Measurements from ENCODE around the gene MRPL52.

MRPL52 gene

GRCh38 chr14:22837114-22837749 lies 7.5 kb downstream of the MRPL52 start:
- no peaks in the 10 kb centered on the region for H3K9me3 ChIP-seq
- H4K20me1 ChIP-seq, result peaks cover 33% of the 10 kb centered on the region
- H3K27ac ChIP-seq, result peak overlapping the region; percentile 55
- TF ChIP-seq Cebpa-rat (IDR thresholded peaks at IDR 0.05), result no peak
- H3K4me1 ChIP-seq, result peaks cover 36% of the 10 kb centered on the region
- H3K27me3 ChIP-seq, result peaks cover 57% of the 10 kb centered on the region
- H3K4me3 ChIP-seq, result peak overlapping the region; percentile 63
- H3K36me3 ChIP-seq, result peaks cover 37% of the 10 kb centered on the region
- peak overlapping the region; percentile 74 for H3K4me2 ChIP-seq
- peak overlapping the region; percentile 71 for H3K9ac ChIP-seq

- Histone ChIP-seq H4K20me1 (peaks cover 33% of the 10 kb centered on the region), H3K4me2 (peak overlapping the region; percentile 74), H3K4me3 (peak overlapping the region; percentile 63), H3K9ac (peak overlapping the region; percentile 71; the same call in 1 of the 2 replicates), H3K4me1 (peaks cover 36% of the 10 kb centered on the region), H3K36me3 (peaks cover 30% of the 10 kb centered on the region), H3K27me3 (peaks cover 57% of the 10 kb centered on the region), H3K27ac (peak overlapping the region; percentile 55; the same call in 1 of the 2 replicates), H3K9me3 (no peaks in the 10 kb centered on the region)
- TF ChIP-seq Cebpa-rat (IDR thresholded peaks at IDR 0.05), result no peak
Observed at GRCh38 chr14:22837750-22838538, 8.3 kb downstream of the MRPL52 start.

- peak overlapping the region; percentile 74 for H3K4me2 ChIP-seq
- no peak overlapping the region for H3K27ac ChIP-seq
- no peak overlapping the region for H3K9ac ChIP-seq
- peaks cover 33% of the 10 kb centered on the region for H4K20me1 ChIP-seq
- H3K4me1 ChIP-seq, result peaks cover 36% of the 10 kb centered on the region
- TF ChIP-seq Cebpa-rat (IDR thresholded peaks at IDR 0.05), result no peak
- H3K9me3 ChIP-seq, result no peaks in the 10 kb centered on the region
- H3K27me3 ChIP-seq, result peaks cover 57% of the 10 kb centered on the region
- H3K36me3 ChIP-seq, result peaks cover 23% of the 10 kb centered on the region
- H3K4me3 ChIP-seq, result peak overlapping the region; percentile 63; the same call in 1 of the 2 replicates
Observed at GRCh38 chr14:22838631-22839041, 8.9 kb downstream of the MRPL52 start.

- H3K27ac ChIP-seq, result no peak overlapping the region
- H3K9ac ChIP-seq, result no peak overlapping the region
- peaks cover 17% of the 10 kb centered on the region for H3K36me3 ChIP-seq
- H3K4me2 ChIP-seq, result peak overlapping the region; percentile 74
- H3K4me3 ChIP-seq, result no peak overlapping the region
- peaks cover 39% of the 10 kb centered on the region for H3K4me1 ChIP-seq
- TF ChIP-seq Cebpa-rat (IDR thresholded peaks at IDR 0.05), result no peak
- peaks cover 33% of the 10 kb centered on the region for H4K20me1 ChIP-seq
- peaks cover 55% of the 10 kb centered on the region for H3K27me3 ChIP-seq
- no peaks in the 10 kb centered on the region for H3K9me3 ChIP-seq
Observed at GRCh38 chr14:22839159-22839779, 9.6 kb downstream of the MRPL52 start.

GRCh38 chr14:22841311-22841710 lies 11.6 kb downstream of the MRPL52 start:
- no peak overlapping the region for H3K9ac ChIP-seq
- peaks cover 12% of the 10 kb centered on the region; the same call in 1 of the 2 replicates for H4K20me1 ChIP-seq
- H3K4me3 ChIP-seq, result no peak overlapping the region
- peaks cover 48% of the 10 kb centered on the region for H3K4me1 ChIP-seq
- H3K36me3 ChIP-seq, result no peaks in the 10 kb centered on the region
- no peak overlapping the region for H3K27ac ChIP-seq
- H3K9me3 ChIP-seq, result no peaks in the 10 kb centered on the region
- H3K27me3 ChIP-seq, result peaks cover 34% of the 10 kb centered on the region
- no peak for TF ChIP-seq Cebpa-rat (IDR thresholded peaks at IDR 0.05)
- H3K4me2 ChIP-seq, result no peak overlapping the region

GRCh38 chr14:22841769-22842168 lies 12.1 kb downstream of the MRPL52 start:
- Histone ChIP-seq H3K4me1 (peaks cover 48% of the 10 kb centered on the region), H3K27ac (no peak overlapping the region), H4K20me1 (peaks cover 8% of the 10 kb centered on the region; the same call in 1 of the 2 replicates), H3K4me2 (no peak overlapping the region), H3K9me3 (no peaks in the 10 kb centered on the region), H3K27me3 (peaks cover 30% of the 10 kb centered on the region), H3K9ac (no peak overlapping the region), H3K4me3 (no peak overlapping the region), H3K36me3 (no peaks in the 10 kb centered on the region)
- no peak for TF ChIP-seq Cebpa-rat (IDR thresholded peaks at IDR 0.05)

- Histone ChIP-seq H3K4me2 (no peak overlapping the region), H4K20me1 (peaks cover 2% of the 10 kb centered on the region; the same call in 1 of the 2 replicates), H3K27me3 (peaks cover 23% of the 10 kb centered on the region), H3K4me1 (peaks cover 44% of the 10 kb centered on the region), H3K4me3 (no peak overlapping the region), H3K27ac (no peak overlapping the region), H3K9ac (no peak overlapping the region), H3K36me3 (no peaks in the 10 kb centered on the region), H3K9me3 (no peaks in the 10 kb centered on the region)
- TF ChIP-seq Cebpa-rat (IDR thresholded peaks at IDR 0.05), result no peak
Observed at GRCh38 chr14:22842211-22843122, 12.8 kb downstream of the MRPL52 start.

- no peaks in the 10 kb centered on the region for H3K9me3 ChIP-seq
- peaks cover 14% of the 10 kb centered on the region for H3K27me3 ChIP-seq
- H4K20me1 ChIP-seq, result no peaks in the 10 kb centered on the region
- H3K36me3 ChIP-seq, result no peaks in the 10 kb centered on the region
- no peak for TF ChIP-seq Cebpa-rat (IDR thresholded peaks at IDR 0.05)
- H3K4me3 ChIP-seq, result no peak overlapping the region
- no peak overlapping the region for H3K27ac ChIP-seq
- peaks cover 43% of the 10 kb centered on the region for H3K4me1 ChIP-seq
- H3K9ac ChIP-seq, result no peak overlapping the region
- no peak overlapping the region for H3K4me2 ChIP-seq
Observed at GRCh38 chr14:22843123-22843925, 13.6 kb downstream of the MRPL52 start.

All from BLaER1 (cell line).